ENCODE data around the gene SCN3B. TPM values are rescaled to one million over a fixed set of nuclear protein-coding genes. Genes with fewer than 3 reads are reported as not detected.

SCN3B gene
- total RNA-seq, 2 experiments from 2014 or later: not detected

- Mint-ChIP-seq H3K9me3 (no peaks in the 10 kb centered on the region), H3K4me1 (ENCODE audit: low read depth) (peaks cover 1% of the 10 kb centered on the region), H3K4me3 (no peak overlapping the region), H3K27ac (no peak overlapping the region), H3K36me3 (ENCODE audit: low read depth) (no peaks in the 10 kb centered on the region), H3K27me3 (peaks cover 21% of the 10 kb centered on the region)
- DNase-seq (peak; percentile 67), ATAC-seq (peak; percentile 96)
- CTCF ChIA-PET: interaction anchor here (0.6 to 10.1 kb wide), 15 partner anchors 10 to 442 kb away, joined by 3 to 196 read pairs (median 3); no protein-coding TSS in a partner anchor
- POLR2A ChIA-PET: no interaction called here
- intact Hi-C loops (cut with micrococcal nuclease): loop anchor here (2.0 kb wide), 1 partner anchor 66 kb away; no protein-coding TSS in a partner anchor
- TF ChIP-seq CTCF (IDR thresholded peaks at IDR 0.05): peak; percentile 89
Measured at GRCh38 chr11:123640677-123641494, 13.5 kb downstream of the SCN3B start.

DNA sequence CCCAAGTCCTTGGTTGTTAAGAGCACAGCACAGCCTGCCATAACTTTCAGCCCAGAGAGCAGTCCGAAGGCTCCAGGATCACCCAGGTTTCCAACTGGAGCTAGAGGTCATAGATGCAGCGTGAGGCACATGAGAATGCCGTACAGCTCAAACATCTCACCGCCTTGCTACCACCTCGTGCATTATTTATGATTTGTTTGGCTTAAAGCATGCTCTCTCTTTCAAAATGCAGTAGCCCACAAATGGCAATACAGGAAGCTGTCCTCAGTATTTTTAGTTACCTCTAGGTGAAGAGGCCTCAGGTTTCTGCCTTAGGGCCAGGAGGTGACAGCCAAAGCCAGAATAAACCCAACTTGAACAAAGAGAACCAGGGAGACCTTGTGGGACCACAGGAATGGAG, 14.4 kb downstream of the SCN3B start:
- Mint-ChIP-seq H3K9me3 (no peaks in the 10 kb centered on the region), H3K27me3 (peaks cover 23% of the 10 kb centered on the region), H3K36me3 (ENCODE audit: low read depth) (no peaks in the 10 kb centered on the region), H3K27ac (no peak overlapping the region), H3K4me3 (no peak overlapping the region), H3K4me1 (ENCODE audit: low read depth) (peaks cover 1% of the 10 kb centered on the region)
- no peak for TF ChIP-seq CTCF (IDR thresholded peaks at IDR 0.05)
- ATAC-seq (no peak), DNase-seq (no peak)
- ChIA-PET POLR2A (interaction anchor here (1.0 kb wide), 1 partner anchor 14 kb away, joined by 3 read pairs; no protein-coding TSS in a partner anchor), CTCF (interaction anchor here (0.9 to 10.1 kb wide), 9 partner anchors 9 to 441 kb away, joined by 3 to 196 read pairs (median 3); no protein-coding TSS in a partner anchor)
- intact Hi-C loops (cut with micrococcal nuclease): loop anchor here (2.0 kb wide), 1 partner anchor 67 kb away; no protein-coding TSS in a partner anchor

DNA sequence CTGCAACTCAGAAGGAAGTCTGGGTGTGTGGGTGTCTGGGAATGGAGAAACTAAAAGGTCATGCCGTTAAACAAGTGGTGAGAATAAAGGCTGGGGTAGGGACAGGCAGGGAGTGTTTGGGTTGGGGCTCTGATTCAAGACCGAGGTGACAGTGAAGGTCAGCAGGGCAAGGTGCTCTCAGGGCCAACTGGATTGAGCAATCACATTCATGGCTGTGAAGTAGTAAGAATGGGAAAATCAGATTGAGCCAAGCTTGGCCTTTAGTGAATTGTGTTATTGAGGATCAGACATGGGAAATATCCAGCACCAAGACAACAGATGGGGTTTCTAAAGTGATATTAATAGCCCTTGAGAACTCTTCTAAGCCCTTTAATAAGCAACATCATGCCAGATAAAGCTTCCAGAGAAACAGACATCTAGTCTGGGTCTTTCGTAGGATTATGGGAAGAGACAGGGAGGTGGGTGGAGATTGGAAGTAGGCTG, 24.3 kb downstream of the SCN3B start:
- Mint-ChIP-seq H3K4me3 (no peak overlapping the region), H3K27ac (no peak overlapping the region), H3K36me3 (ENCODE audit: low read depth) (peaks cover under 1% of the 10 kb centered on the region), H3K27me3 (peaks cover 10% of the 10 kb centered on the region), H3K9me3 (no peaks in the 10 kb centered on the region), H3K4me1 (ENCODE audit: low read depth) (peaks cover 2% of the 10 kb centered on the region)
- ChIA-PET CTCF (interaction anchor here (0.9 to 1.1 kb wide), 2 partner anchors 79 to 81 kb away, joined by 4 read pairs; no protein-coding TSS in a partner anchor), POLR2A (interaction anchor here (0.6 kb wide), 1 partner anchor 191 kb away, joined by 3 read pairs; no protein-coding TSS in a partner anchor)
- no peak for TF ChIP-seq CTCF (IDR thresholded peaks at IDR 0.05)
- intact Hi-C loops (cut with micrococcal nuclease): no loop called here
- ATAC-seq (no peak), DNase-seq (no peak)

- Mint-ChIP-seq H3K9me3 (no peaks in the 10 kb centered on the region), H3K27ac (no peak overlapping the region), H3K4me1 (ENCODE audit: low read depth) (peaks cover 2% of the 10 kb centered on the region), H3K4me3 (no peak overlapping the region), H3K36me3 (ENCODE audit: low read depth) (peaks cover 2% of the 10 kb centered on the region), H3K27me3 (peaks cover 4% of the 10 kb centered on the region)
- CTCF ChIA-PET: interaction anchor here (1.1 kb wide), 1 partner anchor 80 kb away, joined by 4 read pairs; no protein-coding TSS in a partner anchor
- no peak for ATAC-seq
- intact Hi-C loops (cut with micrococcal nuclease): no loop called here
- no peak for DNase-seq
- no peak for TF ChIP-seq CTCF (IDR thresholded peaks at IDR 0.05)
- POLR2A ChIA-PET: no interaction called here
Measured at GRCh38 chr11:123628936-123629683, 25.3 kb downstream of the SCN3B start.

Data from activated CD8-positive, alpha-beta T cell treated with anti-CD3 and anti-CD28 coated beads for 36 hours (primary cell).